DND-41 (cell line): Measurements from ENCODE around the gene CERS2.

ENCODE experiments used
- CTCF ChIP-seq: IDR thresholded peaks from 2 replicates; pipeline ENCODE4 v1.5.1; 2012; ENCODE audit warnings: borderline replicate concordance, low read length, moderate library complexity, mild to moderate bottlenecking; ENCODE audit not compliant: poor library complexity, severe bottlenecking; ENCODE audit errors: extremely low read depth
- EZH2 ChIP-seq: IDR thresholded peaks from 3 replicates; pipeline ENCODE4 v1.6.1; 2012; ENCODE audit warnings: borderline replicate concordance, low read depth, mild to moderate bottlenecking, moderate library complexity, low read length, inconsistent platforms; ENCODE audit not compliant: severe bottlenecking

GRCh38 chr1:150976879-150977694 lies 2.5 kb upstream of the CERS2 start:
- TF ChIP-seq EZH2, result no peak
- TF ChIP-seq CTCF, result no peak
